Activated CD4-positive, alpha-beta T cell treated with anti-CD3 and anti-CD28 coated beads, Interleukin-2, Interleukin-4, amounts not matched to agents 100 ng/mL and 50 ng/mL, durations not matched to agents 16 hours and 8 hours (primary cell): Measurements from ENCODE around the gene KRT81.

Experiments
- DNase-seq: peaks from one replicate; pipeline ENCODE4 v3.0.0-alpha.2; 2020; ENCODE audit warnings: low spot score

The KRT81 gene

DNA sequence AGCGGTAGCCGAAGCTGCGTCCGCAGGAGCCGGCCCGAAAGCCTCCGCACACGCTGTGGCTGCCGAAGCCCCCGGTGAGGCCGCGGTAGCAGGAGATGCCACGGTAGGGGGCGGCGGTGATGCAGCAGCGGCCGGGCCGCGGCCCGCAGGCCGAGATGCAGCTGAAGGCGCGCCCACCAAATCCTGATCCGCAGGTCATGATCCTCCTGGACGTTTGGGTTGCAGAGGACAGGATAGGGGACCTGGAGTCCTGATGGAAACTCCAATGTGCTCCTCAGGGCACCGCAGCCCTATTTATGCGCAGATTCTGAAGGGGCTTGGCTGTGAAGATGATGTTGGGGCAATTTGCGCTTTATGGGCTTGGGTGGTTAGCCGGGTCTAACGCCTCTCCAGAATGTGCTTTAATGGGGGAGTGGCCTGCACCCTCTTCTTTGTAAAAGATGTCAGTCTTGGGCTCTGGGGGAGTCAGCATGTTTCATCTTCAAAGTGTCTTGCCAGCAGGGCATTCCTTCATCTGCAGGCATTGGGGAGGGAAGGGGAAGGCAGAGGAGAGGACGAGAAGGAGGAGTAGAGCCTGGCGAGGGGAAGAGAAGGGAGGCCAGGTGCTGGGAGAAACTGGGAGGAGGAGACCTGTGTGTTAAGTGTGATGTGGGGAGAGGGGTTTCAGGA, at the start of gene KRT81:
Gene KRT81 (minus strand): TSS at position 268 of the 669 bp plus-strand sequence. CDS start 69 bp downstream, at position 199.
- no peak for DNase-seq

- no peak for DNase-seq
These were observed 47.1 kb upstream of the KRT81 start for GRCh38 chr12:52338241-52338960.

DNA sequence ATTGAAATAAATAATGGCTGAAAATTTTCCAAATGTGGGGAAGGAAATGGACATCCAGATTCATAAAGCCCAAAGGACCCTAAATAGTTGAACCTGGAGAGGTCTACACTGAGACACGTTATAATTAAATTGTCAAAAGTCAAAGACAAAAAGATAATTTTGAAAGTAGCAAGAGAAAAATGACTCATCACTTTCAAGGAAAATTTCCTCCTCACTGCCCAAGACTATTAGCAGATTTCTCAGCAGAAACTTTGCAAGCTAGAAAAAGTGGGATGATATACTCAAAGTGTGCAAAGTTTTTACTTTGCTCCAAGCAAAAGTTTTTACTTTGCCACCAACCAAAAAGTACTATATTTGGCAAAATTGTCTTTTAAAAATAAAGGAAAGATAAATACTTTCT, 45.7 kb upstream of the KRT81 start:
- no peak for DNase-seq

- DNase-seq, result no peak
These were observed 45.3 kb upstream of the KRT81 start for GRCh38 chr12:52336641-52337040.

- no peak for DNase-seq
These were observed 44.4 kb upstream of the KRT81 start for GRCh38 chr12:52335598-52336262.

DNA sequence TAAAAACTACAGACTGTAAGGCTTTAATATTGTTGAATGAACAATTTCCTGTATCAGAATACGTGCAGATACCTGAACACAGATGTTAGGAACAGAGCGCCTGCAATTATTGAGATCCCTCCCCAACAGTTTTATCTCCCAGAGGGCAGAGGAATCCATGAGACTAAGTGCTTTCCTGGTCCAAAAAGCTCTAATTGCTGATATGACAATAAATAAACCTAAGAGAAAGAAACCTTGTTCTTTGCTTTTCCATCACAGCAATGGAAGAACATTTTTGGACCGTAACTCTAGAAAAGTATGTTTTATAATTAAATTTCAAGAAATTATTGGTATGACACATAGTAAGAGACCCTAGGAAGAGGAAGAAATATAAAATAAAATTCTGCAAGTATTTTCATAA, 42.9 kb upstream of the KRT81 start:
- DNase-seq, result no peak

DNA sequence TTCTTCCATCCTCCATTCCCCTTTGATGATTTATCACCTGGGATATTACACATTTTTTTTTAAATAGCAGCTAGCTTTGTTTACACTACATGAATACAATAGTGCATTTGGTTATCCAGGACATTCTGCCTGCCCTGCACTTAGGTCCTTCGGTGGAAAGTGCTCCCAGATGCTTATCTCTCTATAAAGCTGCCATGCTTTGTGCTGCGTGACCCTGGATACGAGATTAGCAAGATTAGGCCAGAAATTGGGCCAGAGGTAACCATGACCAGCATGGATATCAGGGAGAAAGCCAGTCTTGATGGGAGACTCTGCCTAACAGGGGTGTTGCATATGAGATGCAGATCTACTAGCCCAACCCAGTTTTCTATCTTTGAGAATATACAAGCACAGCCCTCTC, 42.0 kb upstream of the KRT81 start:
- no peak for DNase-seq

DNA sequence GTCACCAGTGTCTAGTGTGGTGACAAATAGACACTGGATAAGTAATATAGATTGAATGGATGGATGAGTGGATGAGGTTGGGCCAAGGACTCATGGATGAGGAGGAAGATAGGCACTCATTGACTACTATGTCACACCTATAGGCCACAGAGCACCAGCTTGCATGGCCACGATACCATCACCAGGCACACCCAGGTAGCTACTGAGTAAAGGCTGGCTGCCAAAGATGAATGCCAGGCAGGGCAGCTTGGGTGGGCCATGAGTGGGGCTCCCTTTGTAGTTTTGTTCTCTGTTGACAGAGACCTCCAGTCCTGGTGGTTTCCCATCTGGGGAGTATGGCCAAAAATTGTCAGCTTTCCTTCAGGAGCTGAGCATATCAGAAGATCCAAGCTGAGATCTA, 41.0 kb upstream of the KRT81 start:
- DNase-seq, result no peak

DNA sequence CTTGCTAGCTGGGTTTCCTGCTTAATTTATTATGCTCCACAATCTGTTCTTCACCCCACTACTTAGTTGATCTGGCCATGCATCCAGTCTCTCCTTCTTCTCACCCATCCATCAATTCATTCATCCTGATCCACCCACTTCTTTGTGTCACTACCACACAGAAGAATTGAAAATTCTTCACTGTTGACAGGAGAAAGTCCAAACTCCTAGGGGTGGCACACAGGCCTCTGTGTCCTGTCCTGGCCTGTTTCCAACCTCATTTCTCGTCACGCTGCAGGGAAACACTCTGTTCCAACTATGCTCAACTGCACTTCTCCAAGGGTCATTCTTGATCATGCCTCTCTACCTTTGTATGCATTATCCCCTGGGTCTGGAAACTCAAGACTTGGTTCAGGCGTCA, 40.5 kb upstream of the KRT81 start:
- DNase-seq, result no peak

- DNase-seq, result no peak
These were observed 39.7 kb upstream of the KRT81 start for GRCh38 chr12:52331039-52331438.

- DNase-seq, result no peak
These were observed 36.6 kb upstream of the KRT81 start for GRCh38 chr12:52327830-52328500.

GRCh38 chr12:52327052-52327829, 35.9 kb upstream of the KRT81 start:
- DNase-seq, result peak; percentile 90

GRCh38 chr12:52324153-52324444, 32.8 kb upstream of the KRT81 start:
- no peak for DNase-seq

- no peak for DNase-seq
These were observed 32.2 kb upstream of the KRT81 start for GRCh38 chr12:52323416-52324152.

- DNase-seq, result no peak
These were observed 31.7 kb upstream of the KRT81 start for GRCh38 chr12:52323001-52323400.

DNA sequence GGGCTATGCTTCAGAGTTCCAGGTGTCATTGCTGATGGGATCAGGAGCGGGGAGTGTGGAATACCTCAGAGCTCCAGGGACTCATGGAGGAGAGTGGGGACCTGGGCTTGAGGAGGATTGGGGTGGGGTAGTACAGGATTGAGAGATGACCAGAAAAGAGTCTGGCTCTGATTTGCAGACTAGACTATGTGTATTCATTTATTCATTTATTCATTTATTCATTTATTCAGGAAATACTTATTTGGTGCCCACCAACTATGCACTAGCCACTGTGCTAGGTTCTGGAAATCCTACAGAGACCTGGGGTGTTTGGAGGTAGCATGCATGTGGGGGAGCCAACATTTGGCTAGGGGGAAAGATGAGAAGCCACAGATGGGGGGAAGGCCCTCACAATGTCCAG, 30.7 kb upstream of the KRT81 start:
- no peak for DNase-seq

DNA sequence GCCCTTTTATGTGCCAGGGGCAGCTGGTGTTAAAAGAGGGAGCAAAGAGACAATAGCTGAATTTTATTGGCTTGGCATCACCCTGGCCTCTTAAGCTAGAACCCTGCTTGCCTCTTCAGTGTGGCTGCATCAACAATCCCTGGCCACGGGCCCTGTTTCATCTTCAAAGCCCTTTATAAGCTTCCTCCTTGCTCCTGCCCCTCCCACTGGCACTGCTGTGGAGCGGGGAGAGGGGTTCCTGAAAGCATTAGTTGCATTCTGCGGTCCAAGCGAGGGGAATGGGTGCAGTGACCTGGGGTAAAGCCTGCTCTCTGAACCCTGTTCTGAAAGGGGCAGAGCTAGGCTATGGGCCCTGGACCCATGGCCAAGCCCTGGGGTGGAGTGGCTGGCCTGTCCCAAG, 30.1 kb upstream of the KRT81 start:
- no peak for DNase-seq

DNA sequence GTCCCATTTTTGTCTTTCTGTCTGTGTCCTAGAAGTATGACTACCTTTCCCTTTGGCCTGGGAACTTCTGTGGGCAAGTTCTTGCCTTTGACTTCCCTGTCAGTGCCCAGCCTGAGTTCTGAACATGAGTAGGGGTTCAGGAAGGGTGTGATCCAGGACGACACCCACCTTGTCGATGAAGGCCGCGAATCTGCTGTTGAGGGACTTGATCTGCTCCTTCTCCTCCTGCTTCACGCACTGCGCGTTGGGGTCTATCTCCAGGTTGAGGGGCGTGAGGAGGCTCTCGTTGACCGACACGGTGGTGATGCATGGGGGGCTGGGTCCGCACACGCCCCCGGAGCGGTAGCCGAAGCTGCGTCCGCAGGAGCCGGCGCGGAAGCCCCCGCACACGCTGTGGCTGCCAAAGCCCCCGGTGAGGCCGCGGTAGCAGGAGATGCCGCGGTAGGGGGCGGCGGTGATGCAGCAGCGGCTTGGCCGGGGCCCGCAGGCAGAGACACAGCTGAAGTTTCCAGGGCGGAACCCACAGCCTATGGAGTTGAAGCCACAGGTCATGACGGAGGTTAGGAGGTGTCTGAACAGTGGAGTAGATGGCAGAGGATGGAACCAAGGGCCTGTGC, 29.6 kb upstream of the KRT81 start, which contains the start of gene KRT83:
Gene KRT83 (minus strand): TSS at position 615 of the 617 bp plus-strand sequence. CDS start 63 bp downstream, at position 552.
- DNase-seq, result no peak

DNA sequence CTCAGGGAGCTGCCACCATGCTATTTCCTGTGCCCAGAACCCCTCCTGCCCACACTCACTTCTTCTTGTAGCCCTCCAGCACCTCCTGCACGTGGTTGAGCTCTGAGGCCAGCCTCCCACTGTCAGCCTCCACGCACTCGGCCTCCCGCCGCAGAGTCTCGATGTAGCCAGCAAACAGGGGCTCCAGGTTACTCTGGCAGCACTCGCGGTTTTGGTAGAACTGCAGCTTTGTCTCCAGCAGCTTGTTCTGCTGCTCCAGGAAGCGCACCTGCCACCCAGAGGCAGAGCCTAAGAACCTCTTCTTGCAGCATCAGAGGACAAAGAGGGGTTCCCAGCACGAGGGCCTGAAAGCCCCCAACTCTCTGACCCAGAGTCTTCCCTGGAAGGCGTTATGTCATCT, 27.8 kb upstream of the KRT81 start:
- no peak for DNase-seq

DNA sequence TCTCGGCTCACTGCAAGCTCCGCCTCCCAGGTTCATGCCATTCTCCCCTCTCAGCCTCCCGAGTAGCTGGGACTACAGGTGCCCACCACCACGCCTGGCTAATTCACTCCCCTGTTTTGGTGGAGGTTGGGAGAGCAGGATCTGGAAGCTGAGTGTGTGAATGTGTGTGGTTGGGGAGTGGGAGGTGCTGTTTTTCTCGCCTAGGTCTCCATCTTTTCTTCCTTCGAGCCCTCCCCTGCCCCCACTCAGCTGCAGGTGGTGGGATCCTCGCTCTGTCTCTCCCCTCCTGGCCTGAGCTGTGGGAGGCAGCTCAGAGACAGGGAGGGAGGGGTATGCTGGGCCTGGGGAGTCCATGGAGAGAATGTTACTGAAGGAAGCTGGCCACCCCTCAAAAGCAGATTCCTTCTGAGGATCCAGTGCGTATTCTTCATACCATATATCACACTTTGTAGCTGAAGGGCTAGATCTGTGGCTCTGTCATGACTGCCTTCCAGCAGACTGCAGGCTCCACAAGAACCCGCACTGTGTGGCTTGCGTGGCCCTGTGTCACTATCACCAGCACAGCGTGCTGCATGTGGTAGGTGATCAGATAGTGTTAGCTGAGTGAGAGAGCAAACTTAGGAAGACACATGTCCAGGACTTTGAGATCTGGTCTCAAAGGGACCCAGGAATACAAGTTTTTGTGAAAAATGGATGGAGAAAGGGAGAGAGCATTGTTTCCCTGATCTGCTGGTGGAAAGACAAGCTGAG, 27.1 kb upstream of the KRT81 start:
- DNase-seq, result no peak
